Nephron (organoid): ENCODE results near the gene IRS1.
A peak's percentile ranks its signal among the peaks of the same experiment; 100 is the strongest.

ENCODE experiments used
- H3K27ac Mint-ChIP-seq, 3 experiments: 2 replicates each; pipeline ENCODE4 v1.8.0; 2020; ENCODE audit warnings: mixed read lengths in 3 of 3, mild to moderate bottlenecking in 2 of 3, moderate library complexity in 1 of 3
- H3K27me3 Mint-ChIP-seq: 2 replicates; pipeline ENCODE4 v1.8.0; 2021; ENCODE audit warnings: low read depth, mild to moderate bottlenecking, moderate library complexity, mixed read lengths
- H3K36me3 Mint-ChIP-seq: 2 replicates; pipeline ENCODE4 v1.8.0; 2020; ENCODE audit warnings: low read depth, mixed read lengths
- H3K4me1 Mint-ChIP-seq: 2 replicates; pipeline ENCODE4 v1.8.0; 2020; ENCODE audit warnings: mixed read lengths
- H3K4me3 Mint-ChIP-seq, 3 experiments: 2 replicates each; pipeline ENCODE4 v1.8.0; 2020; ENCODE audit warnings: mild to moderate bottlenecking in 3 of 3, mixed read lengths in 3 of 3, moderate library complexity in 2 of 3
- H3K9me3 Mint-ChIP-seq: 2 replicates; pipeline ENCODE4 v1.8.0; 2020; ENCODE audit warnings: mixed read lengths
- CTCF ChIP-seq, 3 experiments: fragments of 200-600 bp; sonication (generic); IDR thresholded peaks; one replicate each; pipeline ENCODE4 v1.5.0; 2021; ENCODE audit warnings: antibody characterized with exemption in 3 of 3; ENCODE audit not compliant: unreplicated experiment in 3 of 3

The IRS1 gene

GRCh38 chr2:226715347-226715990 lies 84.2 kb downstream of the IRS1 start:
- Mint-ChIP-seq H3K27me3 (no peaks in the 10 kb centered on the region), H3K27ac (peak overlapping the region in 1 of 3 experiments; percentile 8), H3K9me3 (no peaks in the 10 kb centered on the region), H3K4me1 (peaks cover 5% of the 10 kb centered on the region), H3K4me3 (no peak overlapping the region), H3K36me3 (no peaks in the 10 kb centered on the region)
- no peak for TF ChIP-seq CTCF (IDR thresholded peaks at IDR 0.05; ENCODE audit: unreplicated experiment in 3 of 3)

GRCh38 chr2:226712941-226713340 lies 86.7 kb downstream of the IRS1 start:
- TF ChIP-seq CTCF (IDR thresholded peaks at IDR 0.05; ENCODE audit: unreplicated experiment in 3 of 3), result no peak
- H3K27me3 Mint-ChIP-seq, result no peaks in the 10 kb centered on the region
- H3K4me3 Mint-ChIP-seq, result no peak overlapping the region

GRCh38 chr2:226711606-226712296 lies 87.9 kb downstream of the IRS1 start:
- no peaks in the 10 kb centered on the region for H3K36me3 Mint-ChIP-seq
- no peaks in the 10 kb centered on the region for H3K9me3 Mint-ChIP-seq
- no peak for TF ChIP-seq CTCF (IDR thresholded peaks at IDR 0.05; ENCODE audit: unreplicated experiment in 3 of 3)
- H3K4me3 Mint-ChIP-seq, result no peak overlapping the region
- H3K27me3 Mint-ChIP-seq, result no peaks in the 10 kb centered on the region
- peaks cover 5% of the 10 kb centered on the region for H3K4me1 Mint-ChIP-seq
- H3K27ac Mint-ChIP-seq, result no peak overlapping the region

More at GRCh38 chr2:226712941-226713340, 86.7 kb downstream of the IRS1 start:
- H3K9me3 Mint-ChIP-seq, result no peaks in the 10 kb centered on the region
- no peak overlapping the region for H3K27ac Mint-ChIP-seq
- no peaks in the 10 kb centered on the region for H3K36me3 Mint-ChIP-seq
- peaks cover 5% of the 10 kb centered on the region for H3K4me1 Mint-ChIP-seq

GRCh38 chr2:226707499-226707898 lies 92.1 kb downstream of the IRS1 start:
- Mint-ChIP-seq H3K4me1 (peaks cover 15% of the 10 kb centered on the region), H3K27me3 (no peaks in the 10 kb centered on the region), H3K9me3 (no peaks in the 10 kb centered on the region), H3K27ac (no peak overlapping the region), H3K4me3 (no peak overlapping the region), H3K36me3 (no peaks in the 10 kb centered on the region)
- no peak for TF ChIP-seq CTCF (IDR thresholded peaks at IDR 0.05; ENCODE audit: unreplicated experiment in 3 of 3)

- Mint-ChIP-seq H3K9me3 (no peaks in the 10 kb centered on the region), H3K36me3 (no peaks in the 10 kb centered on the region), H3K27ac (no peak overlapping the region), H3K4me1 (peaks cover 24% of the 10 kb centered on the region), H3K4me3 (no peak overlapping the region), H3K27me3 (no peaks in the 10 kb centered on the region)
- no peak for TF ChIP-seq CTCF (IDR thresholded peaks at IDR 0.05; ENCODE audit: unreplicated experiment in 3 of 3)
Observed at GRCh38 chr2:226705965-226706364, 93.7 kb downstream of the IRS1 start.
